Stimulated activated CD8-positive, alpha-beta memory T cell treated with anti-CD3 and anti-CD28 coated beads, Interleukin-7, amount 100 ng/mL, for 48 hours (primary cell): ENCODE results near the gene TAF10.

Source experiments
- DNase-seq, 2 donors: peaks; one replicate each; pipeline ENCODE4 v3.0.0-alpha.2; 2020; ENCODE audit warnings: low read depth in 1 of 2; ENCODE audit errors: extremely low read depth in 1 of 2

Gene TAF10

GRCh38 chr11:6625832-6626420 is 13.9 kb upstream of the TAF10 start:
- DNase-seq: no peak

DNA sequence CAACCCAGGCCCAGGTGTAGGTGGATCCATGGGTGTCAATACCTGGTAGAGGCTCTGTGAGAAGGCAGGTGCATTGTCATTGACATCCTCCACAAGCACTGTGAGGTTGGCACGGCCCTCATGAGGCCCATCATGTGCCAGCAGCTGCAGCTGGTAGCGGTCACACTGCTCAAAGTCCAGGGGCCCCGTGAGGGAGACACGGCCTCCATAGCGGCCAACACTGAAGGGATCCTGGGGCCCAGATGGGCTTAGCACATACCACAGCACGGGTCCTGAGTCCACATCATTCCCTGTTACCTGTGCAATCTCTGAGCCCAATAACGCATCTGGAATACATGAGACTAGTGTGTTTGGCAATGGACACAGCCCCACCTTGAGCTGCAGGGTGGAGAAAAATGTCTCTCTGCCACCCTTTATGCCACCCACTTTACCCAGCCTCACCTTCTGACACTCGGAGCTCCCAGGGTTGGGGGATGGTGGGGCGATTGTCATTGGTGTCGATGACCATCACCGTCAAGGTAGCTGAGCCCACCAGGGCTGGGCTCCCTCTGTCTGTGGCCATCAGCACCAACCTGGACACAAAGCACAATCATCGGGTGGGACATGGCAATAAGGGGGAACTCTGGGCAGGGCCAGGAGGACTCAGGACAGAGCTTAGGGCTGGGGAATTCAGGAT is 13.3 kb upstream of the TAF10 start:
- DNase-seq: no peak

GRCh38 chr11:6623391-6624363 is 11.7 kb upstream of the TAF10 start:
- no peak for DNase-seq

DNA sequence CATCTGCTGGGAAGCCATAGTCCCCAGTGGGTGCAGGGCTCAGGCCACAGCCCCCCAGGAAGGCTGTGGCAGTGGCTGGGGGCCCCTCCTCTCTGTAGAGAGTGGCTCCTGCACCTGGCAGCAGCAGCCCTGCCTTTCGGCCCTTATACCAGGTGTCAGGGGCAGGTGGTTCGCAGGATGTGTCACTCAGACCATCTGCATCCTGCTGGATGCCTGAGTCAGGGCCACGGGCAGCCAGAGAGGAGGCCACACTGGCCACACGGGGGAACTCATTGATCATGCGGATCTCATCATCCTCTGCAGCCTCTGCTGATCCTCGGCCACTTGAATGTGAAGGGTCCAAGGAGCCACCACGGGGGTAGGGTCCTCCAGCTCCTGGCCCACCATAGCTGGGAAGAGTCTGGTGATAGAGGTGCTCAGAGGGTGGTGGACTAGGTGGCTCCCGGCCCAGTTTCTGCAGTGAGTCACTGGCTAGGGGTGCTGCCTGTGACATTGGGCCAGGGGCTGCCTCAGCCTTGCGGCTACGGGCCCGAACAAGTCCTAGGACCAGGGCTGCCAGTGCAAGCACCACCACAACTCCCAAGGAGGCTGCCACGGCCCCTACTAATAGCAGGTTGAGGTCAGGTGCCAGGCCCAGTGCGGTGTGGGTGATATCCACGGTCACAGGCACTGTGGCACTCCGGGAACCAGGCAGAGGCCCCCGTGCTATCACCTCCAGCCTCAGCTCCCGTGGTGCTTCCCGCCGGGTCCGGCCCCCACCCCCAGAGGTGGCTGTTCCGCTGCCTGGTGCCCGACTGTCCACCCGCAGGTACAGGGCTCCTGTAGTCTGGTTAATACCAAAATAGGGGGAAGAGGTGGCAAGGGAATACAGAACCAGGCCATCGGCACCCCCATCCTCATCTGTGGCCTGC is 10.5 kb upstream of the TAF10 start:
- DNase-seq: no peak

GRCh38 chr11:6621711-6622211 is 9.7 kb upstream of the TAF10 start:
- DNase-seq: no peak

- DNase-seq: no peak
These were observed 8.6 kb upstream of the TAF10 start for GRCh38 chr11:6620636-6621035.

DNA sequence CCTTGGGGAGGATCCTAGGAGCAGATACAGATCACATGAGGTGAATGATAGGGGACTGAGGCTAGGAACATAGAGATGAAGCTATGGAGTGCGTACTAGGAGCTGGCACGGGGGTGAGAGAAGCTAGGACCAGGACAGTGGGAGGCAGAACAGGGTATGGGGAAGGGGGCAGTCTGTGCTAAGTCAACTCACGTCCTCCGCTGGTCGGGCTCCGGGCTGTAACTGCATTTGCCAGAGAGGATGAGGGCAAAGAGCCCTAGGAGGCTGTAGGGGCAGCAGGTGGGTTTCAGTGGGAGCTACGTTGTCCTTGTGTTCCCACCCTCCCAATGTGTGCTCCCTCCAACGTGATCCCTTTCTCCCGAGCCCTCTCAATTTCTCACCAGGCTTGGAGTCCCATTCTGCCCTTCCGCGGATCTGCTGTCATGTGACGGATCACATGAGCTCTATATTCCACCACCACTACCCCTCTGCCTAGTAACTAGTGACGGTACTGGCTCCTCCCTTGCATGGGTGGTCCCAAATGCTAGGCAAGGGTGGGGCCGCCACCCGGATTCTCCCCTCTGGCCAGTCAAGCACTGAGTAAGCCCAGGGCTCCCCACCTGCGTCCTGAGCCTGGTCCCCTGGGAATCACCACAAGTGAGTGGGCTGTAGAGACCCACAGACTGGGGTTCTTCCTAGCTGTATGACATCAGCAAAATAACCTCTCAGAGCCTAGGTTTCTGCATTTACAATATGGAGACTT is 7.2 kb upstream of the TAF10 start, which contains the start of gene TPP1:
TSS of gene TPP1 (minus strand) at position 419 of the 742 bp plus-strand sequence. CDS start at position 397, 22 bp downstream.
- peak; percentile 81 to 89 for DNase-seq

GRCh38 chr11:6618117-6619003 is 6.3 kb upstream of the TAF10 start:
- peak in 1 of 2 donors; percentile 45 for DNase-seq

DNA sequence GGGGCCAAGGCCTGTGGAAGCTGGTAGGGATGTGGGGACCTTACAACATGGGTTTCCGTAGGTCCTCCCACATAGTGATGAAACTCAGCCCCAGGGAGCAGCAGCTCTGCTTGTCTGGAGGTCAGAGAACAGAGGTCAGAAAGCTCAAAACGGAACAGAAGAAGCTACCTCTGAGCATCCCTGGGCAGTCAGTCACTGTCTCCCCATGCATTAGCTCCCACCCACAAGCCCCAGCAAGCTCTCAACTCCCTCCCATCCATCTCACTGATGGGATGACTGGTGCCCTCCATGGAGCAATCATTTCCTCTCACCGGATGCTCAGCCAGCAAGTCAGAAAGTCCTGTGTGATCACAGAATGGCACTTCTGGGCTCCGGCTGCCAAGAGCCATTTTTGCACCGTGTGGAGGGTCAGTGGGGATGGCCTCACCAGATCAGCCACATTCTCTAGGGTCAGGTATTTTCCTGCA is 5.3 kb upstream of the TAF10 start:
- no peak for DNase-seq

GRCh38 chr11:6616596-6617250 is 4.7 kb upstream of the TAF10 start:
- no peak for DNase-seq

- no peak for DNase-seq
These were observed 4.0 kb upstream of the TAF10 start for GRCh38 chr11:6615882-6616585.

- DNase-seq: no peak
These were observed 3.0 kb upstream of the TAF10 start for GRCh38 chr11:6615046-6615445.

- DNase-seq: no peak
These were observed 2.4 kb upstream of the TAF10 start for GRCh38 chr11:6614446-6614845.

DNA sequence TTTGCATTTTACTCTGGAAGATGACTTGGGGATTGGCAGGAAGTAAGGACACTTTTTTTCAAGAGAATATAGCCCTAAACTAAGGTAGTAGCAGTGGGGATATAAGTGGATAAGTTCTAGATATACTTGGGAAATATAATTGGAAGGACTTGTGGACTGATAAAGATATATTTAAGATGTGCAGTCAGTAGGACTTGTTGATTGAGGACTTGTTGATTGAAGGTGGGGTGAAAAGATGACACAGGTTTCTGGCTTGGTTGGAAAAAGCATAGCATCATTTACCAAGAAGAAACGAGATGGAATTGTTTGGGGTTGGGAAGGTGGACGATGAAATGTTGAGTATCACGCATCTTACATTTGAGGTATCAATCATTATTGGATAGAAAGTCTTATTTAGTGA is 1.5 kb upstream of the TAF10 start:
- no peak for DNase-seq

DNA sequence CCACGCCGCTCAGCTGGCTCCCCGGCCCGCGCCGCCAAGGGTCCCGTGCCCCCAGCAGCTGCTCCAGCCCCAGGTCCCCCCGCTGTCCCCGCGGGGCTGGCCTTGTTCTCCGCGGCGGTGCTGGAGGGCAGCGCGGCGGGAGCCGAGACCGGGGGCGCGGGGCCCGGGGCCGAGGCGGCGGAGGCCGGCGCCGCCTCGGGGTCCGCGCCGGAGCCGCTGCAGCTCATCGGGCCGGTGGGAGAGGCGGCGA is 128 bp downstream of the TAF10 start:
- no peak for DNase-seq

- no peak for DNase-seq
These were observed 689 bp downstream of the TAF10 start for GRCh38 chr11:6611092-6611962.

DNA sequence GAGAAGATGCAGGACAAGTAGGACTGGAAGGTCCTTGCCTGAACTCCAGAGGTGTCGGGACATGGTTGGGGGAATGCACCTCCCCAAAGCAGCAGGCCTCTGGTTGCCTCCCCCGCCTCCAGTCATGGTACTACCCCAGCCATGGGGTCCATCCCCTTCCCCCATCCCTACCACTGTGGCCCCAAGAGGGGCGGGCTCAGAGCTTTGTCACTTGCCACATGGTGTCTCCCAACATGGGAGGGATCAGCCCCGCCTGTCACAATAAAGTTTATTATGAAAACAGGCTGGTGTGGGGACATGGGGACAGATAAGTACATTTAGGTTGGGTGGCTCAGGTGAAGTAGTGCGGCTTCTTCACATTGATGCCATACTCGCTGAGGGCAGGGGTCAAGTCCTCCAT is 1.4 kb downstream of the TAF10 start:
- DNase-seq: no peak
